ENCODE data around the gene BOD1.

BOD1 gene

DNA sequence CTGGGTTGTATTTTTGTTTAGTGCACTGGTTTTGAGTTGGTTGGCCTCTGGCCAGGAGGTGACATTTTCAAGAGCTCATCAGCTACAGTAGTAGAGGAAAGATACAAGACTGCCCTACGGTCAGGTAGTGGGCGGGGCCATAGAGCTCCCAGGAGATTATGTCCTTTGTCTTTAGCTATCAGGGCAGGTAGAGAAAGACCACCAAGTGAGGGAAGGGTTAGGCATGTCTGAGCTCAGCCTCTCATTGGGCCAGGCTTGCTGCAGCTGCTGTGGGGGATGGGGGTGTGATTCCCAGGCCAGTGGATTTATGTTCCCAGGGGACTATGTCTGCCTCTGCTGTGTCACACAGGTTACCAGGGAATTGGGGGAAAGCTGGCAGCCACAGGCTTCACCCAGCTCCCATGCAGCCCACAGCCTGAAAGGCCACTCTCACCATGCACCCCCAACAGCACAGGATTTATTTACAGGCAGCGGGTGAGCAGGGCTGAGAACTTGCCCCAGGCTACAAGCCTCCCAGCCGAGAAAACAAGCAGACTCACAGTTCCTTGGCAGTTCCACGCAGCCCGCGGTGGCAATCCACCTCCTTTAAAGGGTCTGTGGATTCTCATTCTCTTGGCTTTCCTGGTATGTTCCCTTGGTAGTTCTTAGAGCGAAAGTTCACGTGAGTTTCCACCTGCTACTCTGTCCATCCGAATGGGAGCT lies 37.5 kb upstream of the BOD1 start:
- Histone ChIP-seq H3K27me3 (ENCODE audit: insufficient read depth, low read length) (peaks cover 45% of the 10 kb centered on the region), H3K36me3 (ENCODE audit: insufficient read depth, low read length) (no peaks in the 10 kb centered on the region), H3K79me2 (ENCODE audit: control insufficient read depth, insufficient read depth, low read length, unreplicated experiment) (no peaks in the 10 kb centered on the region), H3K27ac (ENCODE audit: low read depth, low read length) (no peak overlapping the region), H2AFZ (ENCODE audit: low read length, unreplicated experiment) (no peak overlapping the region), H3K4me1 (ENCODE audit: control insufficient read depth, insufficient read depth, low read length, unreplicated experiment) (no peaks in the 10 kb centered on the region), H3K4me3 (ENCODE audit: low read depth, low read length) (no peak overlapping the region)

GRCh38 chr5:173648308-173648866 lies 31.9 kb upstream of the BOD1 start:
- peaks cover 52% of the 10 kb centered on the region for H3K27me3 ChIP-seq (ENCODE audit: insufficient read depth, low read length)
- no peak overlapping the region for H3K27ac ChIP-seq (ENCODE audit: low read depth, low read length)
- H3K4me3 ChIP-seq (ENCODE audit: low read depth, low read length) = no peak overlapping the region
- H3K4me1 ChIP-seq (ENCODE audit: control insufficient read depth, insufficient read depth, low read length, unreplicated experiment) = no peaks in the 10 kb centered on the region
- no peaks in the 10 kb centered on the region for H3K36me3 ChIP-seq (ENCODE audit: insufficient read depth, low read length)
- no peak overlapping the region for H2AFZ ChIP-seq (ENCODE audit: low read length, unreplicated experiment)
- no peaks in the 10 kb centered on the region for H3K79me2 ChIP-seq (ENCODE audit: control insufficient read depth, insufficient read depth, low read length, unreplicated experiment)

DNA sequence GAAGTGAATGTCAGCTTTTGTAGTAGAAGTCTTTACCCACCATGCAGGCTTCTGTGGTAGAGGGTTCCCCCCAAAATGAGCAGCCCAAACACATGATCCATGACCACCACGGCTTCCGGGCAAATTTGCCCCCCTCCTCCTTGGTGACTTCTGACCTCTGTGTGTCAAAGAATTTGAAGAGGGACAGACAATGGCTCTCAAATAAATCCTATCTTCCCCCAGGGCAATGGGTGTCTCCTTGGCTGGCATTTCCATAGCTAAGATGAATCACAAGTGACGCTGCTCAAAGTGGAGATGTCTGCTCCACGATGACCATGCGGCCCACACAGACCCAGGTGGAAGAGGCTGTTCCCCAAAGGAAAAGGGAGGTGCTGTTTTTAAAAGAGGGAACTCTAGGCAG lies 30.2 kb upstream of the BOD1 start:
- H3K4me3 ChIP-seq (ENCODE audit: low read depth, low read length) = no peak overlapping the region
- H3K4me1 ChIP-seq (ENCODE audit: control insufficient read depth, insufficient read depth, low read length, unreplicated experiment) = no peaks in the 10 kb centered on the region
- H3K36me3 ChIP-seq (ENCODE audit: insufficient read depth, low read length) = no peaks in the 10 kb centered on the region
- H3K27ac ChIP-seq (ENCODE audit: low read depth, low read length) = no peak overlapping the region
- H3K27me3 ChIP-seq (ENCODE audit: insufficient read depth, low read length) = peaks cover 40% of the 10 kb centered on the region
- no peaks in the 10 kb centered on the region for H3K79me2 ChIP-seq (ENCODE audit: control insufficient read depth, insufficient read depth, low read length, unreplicated experiment)
- no peak overlapping the region for H2AFZ ChIP-seq (ENCODE audit: low read length, unreplicated experiment)

- Histone ChIP-seq H3K27me3 (ENCODE audit: insufficient read depth, low read length) (peaks cover 34% of the 10 kb centered on the region), H3K79me2 (ENCODE audit: control insufficient read depth, insufficient read depth, low read length, unreplicated experiment) (no peaks in the 10 kb centered on the region), H3K36me3 (ENCODE audit: insufficient read depth, low read length) (no peaks in the 10 kb centered on the region), H3K27ac (ENCODE audit: low read depth, low read length) (no peak overlapping the region), H2AFZ (ENCODE audit: low read length, unreplicated experiment) (no peak overlapping the region), H3K4me3 (ENCODE audit: low read depth, low read length) (no peak overlapping the region), H3K4me1 (ENCODE audit: control insufficient read depth, insufficient read depth, low read length, unreplicated experiment) (no peaks in the 10 kb centered on the region)
Observed at GRCh38 chr5:173645890-173646574, 29.6 kb upstream of the BOD1 start.

DNA sequence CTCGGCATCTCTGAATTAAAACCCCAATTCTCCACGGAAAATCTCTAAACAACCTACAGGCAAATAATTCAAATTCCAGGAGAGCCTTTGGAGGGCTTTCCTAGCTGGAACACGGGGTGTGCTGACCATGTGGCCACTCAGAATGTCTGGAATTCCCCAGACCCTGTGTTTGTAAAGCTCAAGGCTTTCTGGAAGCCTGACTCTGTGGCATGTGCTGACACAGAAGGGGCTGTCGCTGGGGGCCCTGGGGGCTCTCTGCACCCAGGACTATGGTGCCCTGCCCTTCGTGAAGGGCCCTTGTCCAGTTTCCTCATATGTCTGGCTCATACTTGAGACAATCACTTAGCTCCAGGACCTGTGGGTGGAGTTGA lies 29.0 kb upstream of the BOD1 start:
- no peaks in the 10 kb centered on the region for H3K36me3 ChIP-seq (ENCODE audit: insufficient read depth, low read length)
- no peaks in the 10 kb centered on the region for H3K79me2 ChIP-seq (ENCODE audit: control insufficient read depth, insufficient read depth, low read length, unreplicated experiment)
- H3K27ac ChIP-seq (ENCODE audit: low read depth, low read length) = no peak overlapping the region
- H3K4me3 ChIP-seq (ENCODE audit: low read depth, low read length) = no peak overlapping the region
- no peak overlapping the region for H2AFZ ChIP-seq (ENCODE audit: low read length, unreplicated experiment)
- no peaks in the 10 kb centered on the region for H3K4me1 ChIP-seq (ENCODE audit: control insufficient read depth, insufficient read depth, low read length, unreplicated experiment)
- peaks cover 28% of the 10 kb centered on the region for H3K27me3 ChIP-seq (ENCODE audit: insufficient read depth, low read length)

GRCh38 chr5:173644673-173645436 lies 28.4 kb upstream of the BOD1 start:
- Histone ChIP-seq H3K4me1 (ENCODE audit: control insufficient read depth, insufficient read depth, low read length, unreplicated experiment) (no peaks in the 10 kb centered on the region), H3K27me3 (ENCODE audit: insufficient read depth, low read length) (peaks cover 23% of the 10 kb centered on the region), H3K27ac (ENCODE audit: low read depth, low read length) (no peak overlapping the region), H2AFZ (ENCODE audit: low read length, unreplicated experiment) (no peak overlapping the region), H3K79me2 (ENCODE audit: control insufficient read depth, insufficient read depth, low read length, unreplicated experiment) (no peaks in the 10 kb centered on the region), H3K36me3 (ENCODE audit: insufficient read depth, low read length) (no peaks in the 10 kb centered on the region), H3K4me3 (ENCODE audit: low read depth, low read length) (no peak overlapping the region)

DNA sequence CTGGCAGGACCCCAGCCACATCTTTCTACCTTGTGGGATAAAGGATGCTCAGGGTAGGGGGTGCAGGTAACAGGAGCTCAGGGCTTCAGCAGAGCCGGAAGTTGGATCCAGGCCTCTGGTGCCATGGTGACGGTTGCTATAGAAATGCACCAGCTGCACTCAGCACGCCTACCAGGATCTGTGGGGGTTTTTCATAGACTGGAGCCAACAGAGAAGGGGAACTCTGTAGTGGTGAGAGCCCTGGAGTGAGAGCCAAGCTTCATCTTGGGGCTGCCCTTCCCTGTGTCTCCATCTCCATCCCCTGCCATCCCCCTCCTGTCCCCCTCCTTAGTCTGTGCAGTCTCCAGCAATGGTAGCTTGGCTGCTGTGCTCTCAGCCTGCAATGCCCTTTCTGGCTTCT lies 27.5 kb upstream of the BOD1 start:
- peaks cover 18% of the 10 kb centered on the region; the same call in 1 of the 2 replicates for H3K27me3 ChIP-seq (ENCODE audit: insufficient read depth, low read length)
- no peaks in the 10 kb centered on the region for H3K36me3 ChIP-seq (ENCODE audit: insufficient read depth, low read length)
- H3K79me2 ChIP-seq (ENCODE audit: control insufficient read depth, insufficient read depth, low read length, unreplicated experiment) = no peaks in the 10 kb centered on the region
- H2AFZ ChIP-seq (ENCODE audit: low read length, unreplicated experiment) = no peak overlapping the region
- H3K4me1 ChIP-seq (ENCODE audit: control insufficient read depth, insufficient read depth, low read length, unreplicated experiment) = no peaks in the 10 kb centered on the region
- no peak overlapping the region for H3K4me3 ChIP-seq (ENCODE audit: low read depth, low read length)
- no peak overlapping the region for H3K27ac ChIP-seq (ENCODE audit: low read depth, low read length)

DNA sequence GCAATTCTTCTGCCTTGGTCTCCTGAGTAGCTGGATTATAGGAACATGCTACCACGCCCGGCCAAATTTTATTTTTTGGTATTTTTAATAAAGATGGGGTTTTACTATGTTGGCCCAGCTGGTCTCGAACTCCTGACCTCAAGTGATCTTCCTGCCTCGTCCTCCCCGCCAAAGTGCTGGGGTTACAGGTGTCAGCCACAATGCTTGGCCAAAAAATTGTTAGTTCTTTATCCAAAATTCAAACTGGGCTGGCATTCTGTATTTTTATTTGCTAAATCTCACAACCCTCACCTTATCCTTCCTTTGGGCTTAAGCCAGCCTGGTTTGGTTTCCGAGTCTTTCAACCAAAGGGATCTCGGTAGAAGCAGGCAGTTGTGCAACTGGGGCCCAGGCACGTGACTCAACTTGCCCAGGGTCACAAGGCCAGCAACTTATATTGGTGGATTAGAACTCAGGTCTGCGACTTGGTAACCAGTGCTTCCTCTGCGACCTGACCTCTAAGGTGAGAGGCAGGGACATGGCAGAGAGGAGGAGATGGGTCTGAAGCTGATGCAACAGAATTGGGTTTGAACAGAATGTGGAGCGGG lies 26.5 kb upstream of the BOD1 start:
- Histone ChIP-seq H3K79me2 (ENCODE audit: control insufficient read depth, insufficient read depth, low read length, unreplicated experiment) (no peaks in the 10 kb centered on the region), H3K27ac (ENCODE audit: low read depth, low read length) (no peak overlapping the region), H3K36me3 (ENCODE audit: insufficient read depth, low read length) (no peaks in the 10 kb centered on the region), H2AFZ (ENCODE audit: low read length, unreplicated experiment) (no peak overlapping the region), H3K4me1 (ENCODE audit: control insufficient read depth, insufficient read depth, low read length, unreplicated experiment) (no peaks in the 10 kb centered on the region), H3K27me3 (ENCODE audit: insufficient read depth, low read length) (peaks cover 14% of the 10 kb centered on the region; the same call in 1 of the 2 replicates), H3K4me3 (ENCODE audit: low read depth, low read length) (no peak overlapping the region)

DNA sequence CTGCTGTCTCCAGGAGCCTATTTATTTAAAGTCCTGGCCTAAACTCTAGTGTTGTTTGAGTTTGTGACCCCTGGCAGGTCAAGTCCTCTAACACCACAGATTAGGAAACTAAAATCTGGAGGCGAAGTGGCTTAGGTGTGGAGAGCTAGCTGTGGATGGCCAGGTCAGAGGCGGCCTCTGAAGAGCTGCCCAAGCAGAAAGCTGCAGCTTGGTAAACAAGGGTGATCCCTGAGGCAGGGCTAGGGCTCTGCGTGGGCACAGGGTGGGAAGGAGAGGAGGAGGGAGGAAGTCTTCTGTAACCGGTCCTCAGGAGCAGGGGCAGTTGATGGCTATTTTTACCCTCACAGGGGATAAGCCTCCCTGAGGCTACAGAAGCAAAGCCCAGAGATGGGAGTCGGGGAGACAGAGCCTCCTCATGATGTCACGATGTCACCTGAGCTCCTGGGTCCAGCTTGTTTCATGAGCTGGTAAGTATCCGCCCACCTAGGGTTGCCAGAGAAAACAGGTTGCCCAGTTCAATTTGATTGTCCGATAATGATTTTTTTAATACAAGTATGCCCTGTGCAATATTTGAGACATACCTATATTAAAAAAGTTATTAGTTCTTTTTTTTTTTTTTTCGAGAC lies 25.9 kb upstream of the BOD1 start:
- no peaks in the 10 kb centered on the region for H3K79me2 ChIP-seq (ENCODE audit: control insufficient read depth, insufficient read depth, low read length, unreplicated experiment)
- no peak overlapping the region for H2AFZ ChIP-seq (ENCODE audit: low read length, unreplicated experiment)
- H3K27me3 ChIP-seq (ENCODE audit: insufficient read depth, low read length) = peaks cover 14% of the 10 kb centered on the region; the same call in 1 of the 2 replicates
- H3K4me3 ChIP-seq (ENCODE audit: low read depth, low read length) = no peak overlapping the region
- H3K4me1 ChIP-seq (ENCODE audit: control insufficient read depth, insufficient read depth, low read length, unreplicated experiment) = no peaks in the 10 kb centered on the region
- H3K27ac ChIP-seq (ENCODE audit: low read depth, low read length) = no peak overlapping the region
- no peaks in the 10 kb centered on the region for H3K36me3 ChIP-seq (ENCODE audit: insufficient read depth, low read length)

GRCh38 chr5:173640156-173640804 lies 23.8 kb upstream of the BOD1 start:
- Histone ChIP-seq H3K4me1 (ENCODE audit: control insufficient read depth, insufficient read depth, low read length, unreplicated experiment) (no peaks in the 10 kb centered on the region), H3K4me3 (ENCODE audit: low read depth, low read length) (no peak overlapping the region), H3K36me3 (ENCODE audit: insufficient read depth, low read length) (no peaks in the 10 kb centered on the region), H3K27ac (ENCODE audit: low read depth, low read length) (no peak overlapping the region), H3K79me2 (ENCODE audit: control insufficient read depth, insufficient read depth, low read length, unreplicated experiment) (no peaks in the 10 kb centered on the region), H2AFZ (ENCODE audit: low read length, unreplicated experiment) (no peak overlapping the region), H3K27me3 (ENCODE audit: insufficient read depth, low read length) (peaks cover 12% of the 10 kb centered on the region; the same call in 1 of the 2 replicates)
